ENCODE results near the gene PTCH2.

Gene PTCH2

GRCh38 chr1:44807364-44808062 is 35.5 kb downstream of the PTCH2 start (continued):
- TF ChIP-seq ZXDB (tag by site-specific recombination; IDR thresholded peaks at IDR 0.05): peak; percentile 13
- TF ChIP-seq ZBTB7A (tag by site-specific recombination; IDR thresholded peaks at IDR 0.05; ENCODE audit: low read depth): no peak
- TF ChIP-seq YY1 (tag by site-specific recombination; IDR thresholded peaks at IDR 0.05): no peak
- TF ChIP-seq PRDM1 (tag by site-specific recombination; IDR thresholded peaks at IDR 0.05): 0 out of 2 replicates have a peak, but pooled peaks have one; percentile 45
- TF ChIP-seq ZNF184 (tag by site-specific recombination; IDR thresholded peaks at IDR 0.05): no peak
- peak; percentile 80; the same call in 1 of the 2 replicates for TF ChIP-seq ZNF24 (tag by site-specific recombination; IDR thresholded peaks at IDR 0.05)
- no peak for TF ChIP-seq HOXC10 (CRISPR knock-in tag; IDR thresholded peaks at IDR 0.05)
- no peak for TF ChIP-seq KLF16 (tag by site-specific recombination; IDR thresholded peaks at IDR 0.05)
- no peak for TF ChIP-seq OSR2 (tag by site-specific recombination; IDR thresholded peaks at IDR 0.05)
- no peak for TF ChIP-seq ZNF707 (tag by site-specific recombination; IDR thresholded peaks at IDR 0.05)
- TF ChIP-seq ZNF544 (tag by site-specific recombination; IDR thresholded peaks at IDR 0.05): no peak
- TF ChIP-seq ZNF114 (tag by site-specific recombination; IDR thresholded peaks at IDR 0.05): no peak
- TF ChIP-seq ZNF48 (tag by site-specific recombination; IDR thresholded peaks at IDR 0.05): no peak
- TF ChIP-seq BCL11A (tag by site-specific recombination; IDR thresholded peaks at IDR 0.05; ENCODE audit: low read depth): no peak
- no peak for TF ChIP-seq REPIN1 (tag by site-specific recombination; IDR thresholded peaks at IDR 0.05; ENCODE audit: low read depth)
- peak; percentile 89 for TF ChIP-seq ZNF629 (tag by site-specific recombination; IDR thresholded peaks at IDR 0.05)
- no peak; the same call in 1 of the 2 replicates for TF ChIP-seq ZNF785 (tag by site-specific recombination; IDR thresholded peaks at IDR 0.05)
- peak; percentile 71 for TF ChIP-seq SP7 (tag by site-specific recombination; IDR thresholded peaks at IDR 0.05)
- no peak for TF ChIP-seq MYNN (tag by site-specific recombination; IDR thresholded peaks at IDR 0.05; ENCODE audit: borderline replicate concordance)
- no peak for TF ChIP-seq TSHZ1 (tag by site-specific recombination; IDR thresholded peaks at IDR 0.05; ENCODE audit: borderline replicate concordance)
- TF ChIP-seq, protein P1, sequence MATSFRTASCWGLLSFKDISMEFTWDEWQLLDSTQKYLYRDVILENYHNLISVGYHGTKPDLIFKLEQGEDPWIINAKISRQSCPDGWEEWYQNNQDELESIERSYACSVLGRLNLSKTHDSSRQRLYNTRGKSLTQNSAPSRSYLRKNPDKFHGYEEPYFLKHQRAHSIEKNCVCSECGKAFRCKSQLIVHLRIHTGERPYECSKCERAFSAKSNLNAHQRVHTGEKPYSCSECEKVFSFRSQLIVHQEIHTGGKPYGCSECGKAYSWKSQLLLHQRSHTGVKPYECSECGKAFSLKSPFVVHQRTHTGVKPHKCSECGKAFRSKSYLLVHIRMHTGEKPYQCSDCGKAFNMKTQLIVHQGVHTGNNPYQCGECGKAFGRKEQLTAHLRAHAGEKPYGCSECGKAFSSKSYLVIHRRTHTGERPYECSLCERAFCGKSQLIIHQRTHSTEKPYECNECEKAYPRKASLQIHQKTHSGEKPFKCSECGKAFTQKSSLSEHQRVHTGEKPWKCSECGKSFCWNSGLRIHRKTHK (tag by site-specific recombination; IDR thresholded peaks at IDR 0.05): no peak
- TF ChIP-seq ZNF223 (tag by site-specific recombination; IDR thresholded peaks at IDR 0.05): no peak
- no peak for TF ChIP-seq ZSCAN30 (tag by site-specific recombination; IDR thresholded peaks at IDR 0.05)
- TF ChIP-seq KLF9 (tag by site-specific recombination; IDR thresholded peaks at IDR 0.05; ENCODE audit: low read depth): no peak
- TF ChIP-seq ZNF19 (tag by site-specific recombination; IDR thresholded peaks at IDR 0.05; ENCODE audit: low read depth): no peak
- TF ChIP-seq ZNF658 (tag by site-specific recombination; IDR thresholded peaks at IDR 0.05): no peak
- TF ChIP-seq, protein P2, sequence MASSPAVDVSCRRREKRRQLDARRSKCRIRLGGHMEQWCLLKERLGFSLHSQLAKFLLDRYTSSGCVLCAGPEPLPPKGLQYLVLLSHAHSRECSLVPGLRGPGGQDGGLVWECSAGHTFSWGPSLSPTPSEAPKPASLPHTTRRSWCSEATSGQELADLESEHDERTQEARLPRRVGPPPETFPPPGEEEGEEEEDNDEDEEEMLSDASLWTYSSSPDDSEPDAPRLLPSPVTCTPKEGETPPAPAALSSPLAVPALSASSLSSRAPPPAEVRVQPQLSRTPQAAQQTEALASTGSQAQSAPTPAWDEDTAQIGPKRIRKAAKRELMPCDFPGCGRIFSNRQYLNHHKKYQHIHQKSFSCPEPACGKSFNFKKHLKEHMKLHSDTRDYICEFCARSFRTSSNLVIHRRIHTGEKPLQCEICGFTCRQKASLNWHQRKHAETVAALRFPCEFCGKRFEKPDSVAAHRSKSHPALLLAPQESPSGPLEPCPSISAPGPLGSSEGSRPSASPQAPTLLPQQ (tag by site-specific recombination; IDR thresholded peaks at IDR 0.05): peak; percentile 99
- no peak for TF ChIP-seq ZNF561 (tag by site-specific recombination; IDR thresholded peaks at IDR 0.05; ENCODE audit: borderline replicate concordance)
- TF ChIP-seq ZNF585B (tag by site-specific recombination; IDR thresholded peaks at IDR 0.05): no peak
- peak; percentile 86 for TF ChIP-seq ZNF324 (tag by site-specific recombination; IDR thresholded peaks at IDR 0.05)
- TF ChIP-seq ZNF843 (tag by site-specific recombination; IDR thresholded peaks at IDR 0.05): 0 out of 2 replicates have a peak, but pooled peaks have one; percentile 10
- no peak for TF ChIP-seq ZNF571 (tag by site-specific recombination; IDR thresholded peaks at IDR 0.05)
- no peak for TF ChIP-seq PRDM6 (tag by site-specific recombination; IDR thresholded peaks at IDR 0.05)
- TF ChIP-seq ZNF157 (tag by site-specific recombination; IDR thresholded peaks at IDR 0.05): no peak

All from HEK293 (cell line).